ENCODE results near the gene SIVA1.

The SIVA1 gene

DNA sequence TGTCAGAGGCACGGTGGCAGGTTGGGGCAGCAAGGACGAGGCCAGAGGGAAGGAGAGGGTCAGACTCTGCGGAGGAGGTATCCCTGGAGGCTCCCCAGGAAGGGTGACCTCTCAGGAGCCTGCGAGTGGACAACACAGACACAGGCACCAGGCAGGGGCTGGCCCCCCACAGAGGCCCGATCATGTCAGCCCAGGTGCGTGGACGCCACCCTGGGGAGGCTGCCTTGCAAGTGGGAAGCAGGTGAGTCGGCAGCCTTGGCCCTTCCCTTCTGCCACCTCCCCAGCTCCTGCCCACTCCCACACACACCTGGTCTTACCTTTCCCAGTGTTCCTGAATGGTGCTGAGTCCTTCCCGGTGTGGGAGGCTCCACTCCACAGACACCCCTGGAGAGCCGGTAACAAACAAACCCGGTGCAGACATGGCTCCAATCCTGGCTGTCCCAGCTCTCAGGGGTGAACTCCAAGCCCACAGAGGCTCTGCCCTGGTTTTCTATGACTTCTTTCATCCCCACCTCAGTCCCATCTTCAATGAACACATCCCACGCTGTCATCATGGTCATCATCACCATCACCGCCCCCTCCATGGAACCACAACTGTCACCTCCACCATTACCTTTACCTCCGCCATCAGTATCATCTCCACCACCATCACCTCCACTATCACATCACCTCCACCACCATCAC, 53.1 kb downstream of the SIVA1 start:
- TF ChIP-seq, protein P1, sequence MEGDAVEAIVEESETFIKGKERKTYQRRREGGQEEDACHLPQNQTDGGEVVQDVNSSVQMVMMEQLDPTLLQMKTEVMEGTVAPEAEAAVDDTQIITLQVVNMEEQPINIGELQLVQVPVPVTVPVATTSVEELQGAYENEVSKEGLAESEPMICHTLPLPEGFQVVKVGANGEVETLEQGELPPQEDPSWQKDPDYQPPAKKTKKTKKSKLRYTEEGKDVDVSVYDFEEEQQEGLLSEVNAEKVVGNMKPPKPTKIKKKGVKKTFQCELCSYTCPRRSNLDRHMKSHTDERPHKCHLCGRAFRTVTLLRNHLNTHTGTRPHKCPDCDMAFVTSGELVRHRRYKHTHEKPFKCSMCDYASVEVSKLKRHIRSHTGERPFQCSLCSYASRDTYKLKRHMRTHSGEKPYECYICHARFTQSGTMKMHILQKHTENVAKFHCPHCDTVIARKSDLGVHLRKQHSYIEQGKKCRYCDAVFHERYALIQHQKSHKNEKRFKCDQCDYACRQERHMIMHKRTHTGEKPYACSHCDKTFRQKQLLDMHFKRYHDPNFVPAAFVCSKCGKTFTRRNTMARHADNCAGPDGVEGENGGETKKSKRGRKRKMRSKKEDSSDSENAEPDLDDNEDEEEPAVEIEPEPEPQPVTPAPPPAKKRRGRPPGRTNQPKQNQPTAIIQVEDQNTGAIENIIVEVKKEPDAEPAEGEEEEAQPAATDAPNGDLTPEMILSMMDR (conservative IDR thresholded peaks at IDR 0.05; ENCODE audit: low read depth, low read length), result no peak
- no peak for DNase-seq (ENCODE audit: low read depth)
- H3K4me3 ChIP-seq (ENCODE audit: low read length), result no peak overlapping the region

DNA sequence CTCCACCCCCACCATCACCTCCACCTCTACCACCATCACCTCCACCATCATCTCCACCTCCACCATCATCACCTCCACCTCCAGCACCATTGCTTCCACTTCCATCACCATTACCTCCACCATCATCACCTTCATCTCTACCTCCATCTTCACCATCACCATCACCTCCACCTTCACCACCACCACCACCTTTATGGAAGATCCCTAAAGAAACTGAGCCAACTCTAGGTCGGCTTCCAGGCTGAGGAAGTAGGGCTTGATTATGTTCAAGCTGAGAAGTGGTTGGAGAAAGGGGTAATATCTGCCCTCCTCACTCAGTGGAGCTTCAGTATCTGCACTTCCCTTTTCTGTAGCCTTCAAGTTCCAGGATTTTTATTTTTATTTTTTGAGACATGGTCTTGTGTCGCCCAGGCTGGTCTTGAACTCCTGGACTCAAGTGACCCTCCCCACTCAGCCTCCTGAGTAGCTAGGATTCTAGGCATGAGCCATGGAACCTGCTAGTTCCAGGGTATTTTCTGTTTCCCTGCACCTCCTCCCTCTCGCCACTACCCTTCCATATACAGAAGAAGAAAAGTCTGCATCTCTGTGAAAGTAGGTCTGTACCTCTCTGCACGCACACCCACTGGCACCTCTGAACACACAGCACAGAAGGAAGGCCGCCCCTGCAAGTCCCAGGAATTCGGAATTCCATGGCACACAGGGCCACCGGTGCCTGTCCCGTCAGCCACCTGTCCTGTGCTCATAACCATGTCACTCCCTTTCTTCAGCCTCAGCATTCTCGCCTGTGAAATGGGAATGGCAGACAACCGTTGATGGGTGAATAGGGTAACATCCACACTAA, 53.9 kb downstream of the SIVA1 start:
- DNase-seq (ENCODE audit: low read depth), result no peak
- TF ChIP-seq, protein P1 (conservative IDR thresholded peaks at IDR 0.05; ENCODE audit: low read depth, low read length), result no peak
- no peak overlapping the region for H3K4me3 ChIP-seq (ENCODE audit: low read length)

GRCh38 chr14:104808456-104808855, 55.5 kb downstream of the SIVA1 start:
- no peak overlapping the region for H3K4me3 ChIP-seq (ENCODE audit: low read length)
- TF ChIP-seq, protein P1 (conservative IDR thresholded peaks at IDR 0.05; ENCODE audit: low read depth, low read length), result no peak
- DNase-seq (ENCODE audit: low read depth), result no peak

All from retinal pigment epithelial cell (primary cell).